MM.1S (cell line): ENCODE measurements around the gene BPGM.

Source experiments
- DNase-seq: peaks from one replicate; pipeline ENCODE4 v3.0.0-alpha.2; 2015
- H2AFZ ChIP-seq: fragments of 300-600 bp; sonication (generic); 2 replicates; pipeline ENCODE4 v1.6.0; 2016; ENCODE audit warnings: antibody characterized with exemption, low read length
- H3F3A ChIP-seq: fragments of 300-600 bp; sonication (generic); 2 replicates; pipeline ENCODE4 v1.6.1; 2016; ENCODE audit warnings: mild to moderate bottlenecking, antibody characterized with exemption, low read length, moderate library complexity, mixed read lengths; ENCODE audit not compliant: insufficient read depth
- H3K27ac ChIP-seq: fragments of 300-600 bp; sonication (generic); 2 replicates; pipeline ENCODE4 v1.5.1; 2016; ENCODE audit warnings: mild to moderate bottlenecking, low read length
- H3K27me3 ChIP-seq: fragments of 300-600 bp; sonication (generic); replicated peaks from 2 replicates; pipeline ENCODE4 v1.6.0; 2016; ENCODE audit warnings: low read length; ENCODE audit not compliant: insufficient read depth
- H3K36me3 ChIP-seq: fragments of 300-600 bp; sonication (generic); replicated peaks from 2 replicates; pipeline ENCODE4 v1.6.1; 2016; ENCODE audit warnings: mild to moderate bottlenecking, low read length, mixed read lengths; ENCODE audit not compliant: insufficient read depth
- H3K4me1 ChIP-seq: fragments of 300-600 bp; sonication (generic); 2 replicates; pipeline ENCODE4 v1.6.1; 2016; ENCODE audit warnings: low read length, mixed read lengths
- H3K4me2 ChIP-seq: fragments of 300-600 bp; sonication (generic); 2 replicates; pipeline ENCODE4 v1.6.0; 2016; ENCODE audit warnings: low read depth, low read length
- H3K4me3 ChIP-seq: fragments of 300-600 bp; sonication (generic); 2 replicates; pipeline ENCODE4 v1.5.1; 2016; ENCODE audit warnings: low read length, mixed read lengths
- H3K79me2 ChIP-seq: fragments of 300-600 bp; sonication (generic); 2 replicates; pipeline ENCODE4 v1.6.1; 2016; ENCODE audit warnings: mixed run types, low read length, mixed read lengths
- H3K9ac ChIP-seq: fragments of 300-600 bp; sonication (generic); 2 replicates; pipeline ENCODE4 v1.6.1; 2016; ENCODE audit warnings: low read length, mixed read lengths
- H3K9me2 ChIP-seq: fragments of 300-600 bp; sonication (generic); replicated peaks from 2 replicates; pipeline ENCODE4 v1.6.1; 2016; ENCODE audit warnings: mild to moderate bottlenecking, low read length, mixed read lengths; ENCODE audit not compliant: insufficient read depth
- H3K9me3 ChIP-seq: fragments of 300-600 bp; sonication (generic); replicated peaks from 2 replicates; pipeline ENCODE4 v1.6.1; 2016; ENCODE audit warnings: mild to moderate bottlenecking, low read length, mixed read lengths; ENCODE audit not compliant: insufficient read depth
- H4K20me1 ChIP-seq: fragments of 300-600 bp; sonication (generic); 2 replicates; pipeline ENCODE4 v1.6.1; 2016; ENCODE audit warnings: mild to moderate bottlenecking, low read length, moderate library complexity, mixed read lengths; ENCODE audit not compliant: insufficient read depth
- EZH2 ChIP-seq: fragments of 300-600 bp; sonication (generic); optimal IDR thresholded peaks from 2 replicates; pipeline ENCODE3; 2017; ENCODE audit warnings: low read depth, mild to moderate bottlenecking, antibody characterized with exemption, low read length, mixed read lengths
- EZH2phosphoT487 ChIP-seq: fragments of 300-600 bp; sonication (generic); IDR thresholded peaks from 2 replicates; pipeline ENCODE4 v1.6.1; 2018; ENCODE audit warnings: antibody characterized with exemption, low read length
- TF ChIP-seq, protein P1 (sequence below): fragments of 300-600 bp; sonication (generic); IDR thresholded peaks from 2 replicates; pipeline ENCODE4 v1.5.1; 2016; ENCODE audit warnings: antibody characterized with exemption, low read length, mixed read lengths

BPGM gene

DNA sequence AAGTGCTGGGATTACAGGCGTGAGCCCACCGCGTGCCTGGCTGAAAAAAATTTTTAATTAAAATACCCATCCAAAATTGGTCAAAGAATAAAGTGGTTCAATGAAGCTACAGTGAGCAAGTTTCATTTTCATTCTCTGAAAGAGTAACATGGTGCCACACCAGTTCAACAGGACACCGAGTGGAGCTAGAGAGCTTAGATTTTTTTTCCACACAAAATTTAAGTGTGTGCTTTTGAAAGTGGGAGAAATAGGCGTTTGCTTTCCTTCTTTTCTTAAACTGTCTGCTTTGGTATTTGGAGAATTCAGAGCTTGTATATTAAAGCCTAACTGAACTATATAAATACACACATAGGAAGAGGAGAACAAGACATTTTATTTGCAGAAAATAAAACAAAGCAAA is 43.4 kb downstream of the BPGM start:
- peak overlapping the region; percentile 3 for H2AFZ ChIP-seq
- no peak overlapping the region for H3K9ac ChIP-seq
- H3K4me2 ChIP-seq, result peak overlapping the region; percentile 28; the same call in 1 of the 2 replicates
- H3K27me3 ChIP-seq, result no peaks in the 10 kb centered on the region
- H3K4me3 ChIP-seq, result peak overlapping the region; percentile 9; the same call in 1 of the 2 replicates
- no peaks in the 10 kb centered on the region for H3K9me3 ChIP-seq
- H3K79me2 ChIP-seq, result no peaks in the 10 kb centered on the region
- H3K4me1 ChIP-seq, result no peaks in the 10 kb centered on the region
- H3K9me2 ChIP-seq, result no peaks in the 10 kb centered on the region
- H3F3A ChIP-seq, result no peaks in the 10 kb centered on the region
- H3K36me3 ChIP-seq, result no peaks in the 10 kb centered on the region
- DNase-seq, result peak; percentile 65
- H4K20me1 ChIP-seq, result no peaks in the 10 kb centered on the region
- H3K27ac ChIP-seq, result no peak overlapping the region
- TF ChIP-seq, protein P1, sequence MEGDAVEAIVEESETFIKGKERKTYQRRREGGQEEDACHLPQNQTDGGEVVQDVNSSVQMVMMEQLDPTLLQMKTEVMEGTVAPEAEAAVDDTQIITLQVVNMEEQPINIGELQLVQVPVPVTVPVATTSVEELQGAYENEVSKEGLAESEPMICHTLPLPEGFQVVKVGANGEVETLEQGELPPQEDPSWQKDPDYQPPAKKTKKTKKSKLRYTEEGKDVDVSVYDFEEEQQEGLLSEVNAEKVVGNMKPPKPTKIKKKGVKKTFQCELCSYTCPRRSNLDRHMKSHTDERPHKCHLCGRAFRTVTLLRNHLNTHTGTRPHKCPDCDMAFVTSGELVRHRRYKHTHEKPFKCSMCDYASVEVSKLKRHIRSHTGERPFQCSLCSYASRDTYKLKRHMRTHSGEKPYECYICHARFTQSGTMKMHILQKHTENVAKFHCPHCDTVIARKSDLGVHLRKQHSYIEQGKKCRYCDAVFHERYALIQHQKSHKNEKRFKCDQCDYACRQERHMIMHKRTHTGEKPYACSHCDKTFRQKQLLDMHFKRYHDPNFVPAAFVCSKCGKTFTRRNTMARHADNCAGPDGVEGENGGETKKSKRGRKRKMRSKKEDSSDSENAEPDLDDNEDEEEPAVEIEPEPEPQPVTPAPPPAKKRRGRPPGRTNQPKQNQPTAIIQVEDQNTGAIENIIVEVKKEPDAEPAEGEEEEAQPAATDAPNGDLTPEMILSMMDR, result peak; percentile 61
- TF ChIP-seq EZH2phosphoT487, result no peak

DNA sequence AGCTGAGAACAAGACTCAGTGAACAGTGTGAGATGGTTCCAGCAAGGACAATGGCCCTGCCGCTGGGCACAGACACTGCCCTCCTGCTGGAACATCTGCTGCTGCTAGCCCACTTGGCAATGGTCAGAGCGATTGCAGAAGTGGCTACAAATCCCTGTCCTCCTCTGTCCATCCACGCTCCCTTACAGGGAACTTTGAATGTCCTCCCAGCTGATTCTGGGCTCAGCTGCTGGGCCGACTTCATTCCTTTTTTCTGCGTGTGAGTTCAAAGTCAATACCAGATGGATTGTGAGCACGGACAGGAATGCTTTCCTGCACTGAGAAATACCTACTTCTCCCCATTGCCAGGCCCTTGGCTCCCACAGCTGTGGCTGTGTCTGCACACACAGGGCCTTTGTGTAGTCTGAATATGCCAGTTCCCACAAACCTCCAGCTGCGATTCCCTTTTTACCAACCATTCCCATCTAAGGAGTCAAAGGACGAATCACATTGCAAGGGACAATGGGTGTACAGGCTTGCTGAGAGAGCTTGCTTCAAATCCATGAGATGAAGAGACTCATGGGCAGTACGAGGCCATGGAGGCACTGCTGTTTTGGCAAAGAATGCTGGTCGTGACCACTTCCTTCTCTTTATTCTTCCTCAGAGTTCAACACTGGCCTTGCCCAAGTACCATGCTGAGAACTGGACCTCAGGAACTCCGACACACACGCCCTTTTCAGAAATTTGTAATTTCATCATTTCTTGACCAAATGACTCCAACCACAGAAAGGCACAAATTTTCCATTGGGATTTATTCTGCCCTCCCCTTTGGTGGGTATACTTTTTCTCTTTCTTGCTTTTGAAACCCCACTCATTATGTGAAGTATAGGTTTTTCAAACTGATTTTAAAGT is 44.2 kb downstream of the BPGM start:
- Histone ChIP-seq H3K36me3 (no peaks in the 10 kb centered on the region), H3K79me2 (no peaks in the 10 kb centered on the region), H4K20me1 (no peaks in the 10 kb centered on the region), H3K4me3 (no peak overlapping the region), H3K27me3 (no peaks in the 10 kb centered on the region), H3K9me3 (no peaks in the 10 kb centered on the region), H3K4me2 (no peak overlapping the region), H2AFZ (no peak overlapping the region), H3F3A (no peaks in the 10 kb centered on the region), H3K4me1 (no peaks in the 10 kb centered on the region), H3K27ac (no peak overlapping the region), H3K9ac (no peak overlapping the region), H3K9me2 (no peaks in the 10 kb centered on the region)
- no peak for DNase-seq
- no peak for TF ChIP-seq EZH2
- no peak for TF ChIP-seq EZH2phosphoT487
- TF ChIP-seq, protein P1, result no peak

DNA sequence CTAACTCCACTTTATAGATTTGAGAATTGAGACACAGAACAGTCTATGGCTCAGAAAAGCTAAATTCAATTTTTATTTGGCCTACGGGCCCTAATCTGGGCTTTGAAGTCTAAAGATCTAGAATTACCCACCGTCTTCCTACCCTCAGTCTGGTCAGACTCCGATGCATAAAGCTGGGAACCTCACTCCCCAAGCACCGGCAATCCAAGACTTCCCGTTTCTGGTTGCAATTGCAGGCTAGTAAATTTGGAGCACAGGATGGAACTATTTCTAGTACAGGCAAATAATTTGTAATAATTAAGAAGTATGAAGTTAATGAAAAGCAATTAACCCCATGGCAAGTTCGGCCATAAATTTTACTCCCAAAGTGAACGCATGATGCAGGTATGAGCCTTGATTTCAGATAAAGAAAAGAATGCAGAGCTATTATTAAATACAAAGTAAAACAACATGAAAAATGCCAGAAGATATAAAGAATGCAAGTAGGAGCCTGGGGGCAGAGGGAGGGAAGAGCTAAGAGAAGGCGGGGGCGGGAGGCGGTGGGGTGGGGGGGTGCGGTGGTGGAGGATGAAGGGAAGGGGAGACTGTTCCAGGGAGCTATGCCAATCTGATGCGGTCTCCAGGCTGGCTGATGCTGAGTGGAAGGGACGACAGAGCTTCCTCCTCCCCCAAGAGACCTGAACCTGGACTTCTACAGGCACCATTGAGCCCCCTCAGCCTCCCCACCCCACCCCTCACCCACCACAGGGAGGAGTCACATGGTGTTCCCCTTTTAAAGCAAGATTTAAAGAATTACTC is 45.1 kb downstream of the BPGM start:
- Histone ChIP-seq H3K9me2 (no peaks in the 10 kb centered on the region), H3K27me3 (no peaks in the 10 kb centered on the region), H3K27ac (no peak overlapping the region), H3K9ac (no peak overlapping the region), H3K36me3 (no peaks in the 10 kb centered on the region), H3K4me3 (no peak overlapping the region), H3K9me3 (no peaks in the 10 kb centered on the region), H4K20me1 (no peaks in the 10 kb centered on the region), H3K4me2 (no peak overlapping the region), H3K79me2 (no peaks in the 10 kb centered on the region), H2AFZ (no peak overlapping the region), H3F3A (no peaks in the 10 kb centered on the region), H3K4me1 (no peaks in the 10 kb centered on the region)
- DNase-seq, result no peak
- TF ChIP-seq, protein P1, result no peak
- TF ChIP-seq EZH2 (no peak), EZH2phosphoT487 (no peak)
